CD4-positive, alpha-beta T cell treated with Interleukin-10 for 1 hour (primary cell): ENCODE data around the gene PGBD5.
"Not testable (repeated sequence)": the region's sequence is repeated elsewhere in the genome, so short reads cannot be mapped to it uniquely, and the experiment has no call there.

Experiments
- DNase-seq: peaks from one replicate; pipeline ENCODE4 v3.0.0-alpha.2; 2020

Gene PGBD5

DNA sequence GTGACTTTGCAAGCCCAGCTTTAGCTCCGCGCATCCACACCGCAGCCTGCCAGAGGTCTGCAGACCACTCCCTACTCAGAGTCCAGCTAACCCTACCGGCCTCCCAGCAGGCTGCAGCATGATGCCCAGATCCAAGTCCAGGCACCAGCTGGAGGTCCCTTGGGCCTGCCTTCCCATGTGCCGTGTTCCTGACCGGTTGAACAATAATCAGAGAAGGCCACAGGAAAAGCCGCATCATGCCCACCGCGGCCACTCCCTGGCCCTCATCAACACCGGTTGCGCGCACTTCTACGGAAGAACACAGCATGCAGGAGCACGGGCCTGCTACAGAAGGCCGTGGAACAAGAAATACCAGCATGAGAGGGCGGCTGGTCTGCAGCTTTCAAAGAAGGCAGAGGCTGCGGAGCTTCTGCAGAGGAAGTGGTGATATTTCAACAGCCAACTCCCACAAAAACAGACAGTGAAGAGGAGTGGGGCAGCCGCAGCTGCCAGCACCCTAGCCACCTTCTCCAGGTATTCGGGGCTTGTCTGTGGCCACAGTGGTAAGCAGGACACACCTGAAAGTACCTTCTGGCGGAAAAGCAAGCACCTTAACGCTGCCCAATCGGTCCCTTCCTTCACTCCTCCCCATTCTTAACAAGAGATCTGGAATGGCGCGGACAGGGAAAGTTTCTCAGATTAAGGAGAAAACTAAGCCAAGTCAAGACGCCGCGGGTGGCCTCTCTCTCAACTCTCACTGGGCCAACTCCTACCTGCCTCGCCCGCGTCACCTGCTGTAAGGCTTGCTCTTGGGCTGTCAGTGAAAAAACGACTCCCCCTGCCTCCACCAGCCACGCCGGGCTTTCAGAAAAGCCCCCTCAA is 1.5 kb downstream of the PGBD5 start:
- DNase-seq = no peak

DNA sequence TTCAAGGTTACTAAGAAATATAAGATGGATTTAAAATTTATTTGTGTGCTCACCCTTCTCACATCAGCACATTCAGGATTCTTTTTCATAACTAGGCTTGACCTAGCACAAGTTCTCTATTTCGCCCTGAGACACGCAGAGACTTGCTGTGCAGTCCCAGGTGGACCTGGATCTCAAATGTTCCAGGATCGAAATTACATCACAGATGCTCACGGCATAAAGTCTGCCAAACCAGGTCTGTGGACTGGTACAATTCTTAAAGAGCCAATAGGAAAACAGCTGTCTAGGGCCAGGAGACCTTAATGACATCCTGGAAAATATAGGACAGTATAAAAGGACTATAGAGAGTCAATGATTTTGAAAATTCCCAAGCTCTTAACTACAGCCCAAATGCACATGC is 2.2 kb downstream of the PGBD5 start:
- no peak for DNase-seq

DNA sequence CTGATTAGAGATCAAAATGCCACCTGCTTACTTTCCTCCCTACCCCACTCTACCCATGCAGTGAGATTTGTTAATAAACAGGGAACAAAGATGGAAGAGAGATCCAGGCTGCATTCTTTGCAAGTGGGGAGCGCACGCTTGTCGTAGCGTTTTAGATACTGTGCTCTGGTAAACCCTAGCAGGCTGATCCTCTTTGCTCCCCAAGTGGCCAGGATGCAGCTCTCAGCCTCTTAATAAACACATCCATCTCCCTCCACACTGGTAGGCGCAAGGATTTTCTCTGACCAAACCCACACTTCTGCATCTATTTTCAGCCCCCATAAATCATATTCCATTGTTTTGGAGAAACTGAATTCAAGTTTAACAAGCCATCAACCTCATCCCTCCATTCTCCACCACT is 2.9 kb downstream of the PGBD5 start:
- DNase-seq = no peak

DNA sequence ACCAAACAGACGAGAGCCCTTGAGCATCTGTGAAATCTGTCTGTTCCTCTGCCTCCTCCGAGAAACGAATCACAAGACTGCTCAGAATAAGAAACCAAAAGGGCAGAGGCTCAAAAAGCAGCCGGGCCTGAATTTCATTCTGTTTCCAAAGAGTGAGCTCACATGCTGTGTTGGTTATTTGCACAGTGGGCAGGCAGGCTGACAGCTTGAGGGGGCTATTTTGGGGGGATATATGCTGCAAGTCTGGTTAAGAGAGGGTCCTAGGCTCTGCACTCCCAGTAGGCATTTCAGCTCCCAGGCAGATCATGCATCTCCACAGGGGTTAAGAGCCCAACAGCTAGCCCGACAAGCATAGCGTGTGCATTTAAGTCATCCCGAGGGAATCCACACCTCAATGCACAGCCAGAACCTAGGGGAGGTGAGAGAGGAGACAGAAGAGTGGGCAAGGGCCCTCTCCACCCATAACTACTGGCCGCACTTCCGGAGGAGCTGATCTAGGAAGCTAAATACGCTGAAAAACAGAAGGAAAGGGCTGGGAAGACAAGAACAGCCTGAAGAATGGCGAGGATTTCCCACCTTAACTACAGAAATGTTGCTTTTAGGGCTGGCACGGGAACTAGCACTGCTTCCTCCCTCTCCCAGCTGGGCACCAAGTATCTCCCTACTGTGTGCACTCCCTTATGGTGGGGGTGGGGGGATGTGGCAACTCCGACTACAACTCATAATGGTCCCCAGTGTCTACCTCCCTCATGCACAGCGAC is 3.7 kb downstream of the PGBD5 start:
- no peak for DNase-seq

DNA sequence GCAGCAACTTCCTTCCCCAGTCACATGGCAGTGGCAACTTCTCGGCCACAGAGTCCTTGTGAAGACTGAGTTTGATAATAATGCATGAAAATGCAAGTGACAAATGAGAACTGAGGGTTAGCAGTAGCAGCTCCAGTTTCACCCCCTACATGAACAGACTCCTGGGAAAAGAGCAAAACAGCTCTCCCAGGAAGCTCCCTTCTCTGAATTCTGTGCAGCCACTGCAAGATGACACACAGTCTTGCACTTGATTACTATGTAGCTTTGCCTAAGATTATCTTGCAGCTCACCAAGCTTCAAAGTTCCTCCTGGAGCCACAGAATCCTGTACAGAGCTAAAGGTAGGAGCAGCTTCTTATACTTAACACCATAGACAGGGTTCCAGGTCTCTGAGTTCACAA is 4.7 kb downstream of the PGBD5 start:
- DNase-seq = no peak

DNA sequence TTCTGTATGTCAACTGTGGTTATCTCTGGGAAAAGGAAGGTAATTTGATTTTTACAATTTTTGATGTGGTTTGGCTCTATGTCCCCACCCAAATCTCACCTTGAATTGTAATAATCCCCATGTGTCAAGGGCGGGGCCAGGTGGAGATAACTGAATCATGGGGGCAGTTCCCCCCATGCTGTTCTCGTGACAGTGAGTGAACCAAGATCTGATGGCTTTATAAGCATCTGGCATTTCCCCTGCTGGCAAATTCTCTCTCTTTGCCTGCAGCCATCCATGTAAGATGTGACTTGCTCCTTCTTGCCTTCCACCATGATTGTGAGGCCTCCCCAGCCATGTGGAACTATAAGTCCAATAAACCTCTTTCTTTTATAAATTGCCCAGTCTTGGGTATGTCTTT is 5.8 kb downstream of the PGBD5 start:
- not testable (repeated sequence) for DNase-seq

DNA sequence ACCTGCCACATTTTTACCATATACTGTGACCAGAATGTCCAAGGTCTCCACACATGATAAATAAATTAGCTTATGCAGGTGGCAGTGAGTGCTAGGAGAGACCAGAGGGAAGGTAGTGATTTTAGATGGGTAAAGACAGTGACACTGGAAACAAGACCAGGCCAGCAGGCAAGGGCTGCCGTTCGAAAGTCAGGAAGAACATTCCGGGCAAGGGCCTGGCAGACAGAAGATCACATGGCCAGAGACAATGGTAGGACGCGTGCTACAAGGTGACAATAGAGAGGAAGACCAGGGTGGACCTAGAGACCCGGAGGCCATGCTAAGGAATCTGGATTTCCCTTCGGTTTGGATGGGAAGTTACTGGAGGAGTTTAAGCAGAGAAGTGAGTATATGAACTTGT is 9.7 kb downstream of the PGBD5 start:
- DNase-seq = no peak

DNA sequence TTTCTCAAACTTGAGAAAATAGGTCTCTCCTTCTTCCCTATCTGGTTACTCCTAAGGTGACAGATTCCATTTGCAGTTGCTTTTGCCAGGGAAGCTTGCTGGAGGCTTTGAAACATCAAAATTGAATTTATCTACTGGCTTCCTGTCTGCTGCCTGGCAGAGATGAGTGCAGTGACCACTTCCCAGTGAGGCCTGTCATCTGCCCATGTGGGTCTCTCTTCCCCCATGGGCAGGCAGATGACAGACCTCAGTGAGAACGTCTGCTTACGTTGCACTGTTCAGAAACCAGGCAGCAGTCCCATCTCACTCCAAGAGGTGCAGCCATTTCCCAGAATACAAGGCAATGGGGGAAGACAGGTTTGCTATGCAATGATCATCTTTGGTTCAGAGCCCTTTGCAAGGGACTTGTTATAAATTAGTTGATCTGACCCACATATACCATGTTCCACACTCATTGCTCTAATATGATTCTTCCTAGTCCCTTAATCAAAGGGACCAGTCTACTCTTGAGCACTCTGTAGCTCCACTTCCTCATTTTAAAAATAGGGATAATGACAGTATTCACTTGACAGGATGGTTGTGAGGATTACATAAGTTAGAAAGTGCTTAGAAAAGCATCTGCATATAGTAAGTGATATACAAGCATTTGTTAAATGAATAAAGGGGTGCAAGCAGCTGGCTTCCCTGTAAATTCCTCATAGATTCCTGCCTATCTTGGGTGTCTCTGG is 10.6 kb downstream of the PGBD5 start:
- no peak for DNase-seq

DNA sequence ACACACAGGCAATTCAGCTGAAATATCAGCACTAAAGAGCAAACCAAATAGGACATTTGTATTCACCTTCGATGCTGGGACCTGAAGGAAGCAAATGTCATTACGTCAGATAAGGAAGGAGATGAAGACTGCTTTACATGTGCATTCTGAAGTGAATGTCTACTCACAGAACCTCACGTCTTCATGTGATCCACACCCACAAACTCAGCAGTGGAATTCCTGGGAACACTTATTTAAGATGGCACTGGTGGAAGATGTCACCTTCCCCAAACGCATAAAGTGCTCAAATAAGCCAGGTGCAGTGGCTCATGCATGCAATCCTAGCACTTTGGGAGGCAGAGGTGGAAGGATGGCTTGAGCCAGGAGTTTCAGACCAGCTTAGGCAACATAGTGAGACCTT is 11.4 kb downstream of the PGBD5 start:
- DNase-seq = no peak

DNA sequence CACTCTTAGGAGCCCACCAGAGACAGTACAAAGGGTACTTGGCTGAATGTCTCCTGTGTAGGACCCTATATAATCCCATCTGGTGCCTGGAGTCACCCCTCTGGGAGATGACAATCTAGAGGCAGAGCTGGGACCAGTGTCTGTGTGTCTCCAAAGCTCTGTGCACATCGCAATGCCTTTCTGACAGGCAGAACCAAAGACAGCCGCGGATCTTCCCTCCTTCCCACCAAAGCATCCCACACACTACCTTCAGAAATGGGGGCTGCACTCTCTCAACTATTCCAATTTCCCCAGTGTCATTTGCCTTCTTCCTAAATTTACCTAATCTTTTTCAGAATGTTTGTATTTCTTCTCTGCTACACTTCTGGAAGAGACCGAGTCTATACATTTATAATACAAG is 12.0 kb downstream of the PGBD5 start:
- DNase-seq = no peak

DNA sequence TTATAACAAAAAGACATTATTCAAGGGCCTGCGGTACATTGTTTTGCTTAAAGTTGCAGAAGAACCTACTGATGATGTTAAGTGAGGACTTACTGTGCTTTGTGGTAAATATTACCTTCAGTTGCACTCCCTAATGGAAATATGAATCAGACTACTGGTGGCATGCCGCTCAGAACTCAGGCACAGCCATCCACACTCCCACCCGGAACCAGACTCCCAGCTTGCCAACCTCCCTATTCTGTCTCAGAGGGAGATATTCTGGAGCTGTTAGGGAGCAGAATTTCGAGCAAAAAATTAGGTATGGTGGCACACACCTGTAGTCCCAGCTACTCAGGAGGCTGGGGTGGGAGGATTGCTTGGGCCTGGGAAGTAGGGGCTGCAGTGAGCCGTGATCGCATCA is 13.1 kb downstream of the PGBD5 start:
- no peak for DNase-seq

DNA sequence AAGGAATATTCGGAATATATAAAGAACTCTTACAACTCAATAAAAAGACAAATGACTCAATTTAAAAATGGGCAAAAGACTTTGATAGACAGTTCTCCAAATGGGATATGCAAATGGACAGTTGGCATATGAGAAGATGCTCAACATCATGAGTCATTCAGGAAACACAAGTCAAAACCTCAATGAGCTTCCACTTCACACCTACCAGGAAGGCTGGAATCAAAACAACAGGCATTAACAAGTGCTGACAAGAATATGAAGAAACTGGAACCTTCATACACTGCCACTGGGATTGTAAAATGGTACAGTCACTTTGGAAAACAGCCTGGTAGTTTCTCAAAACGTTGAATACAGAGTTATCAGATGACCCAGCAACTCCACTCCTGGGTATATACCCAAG is 17.2 kb downstream of the PGBD5 start:
- no peak for DNase-seq

DNA sequence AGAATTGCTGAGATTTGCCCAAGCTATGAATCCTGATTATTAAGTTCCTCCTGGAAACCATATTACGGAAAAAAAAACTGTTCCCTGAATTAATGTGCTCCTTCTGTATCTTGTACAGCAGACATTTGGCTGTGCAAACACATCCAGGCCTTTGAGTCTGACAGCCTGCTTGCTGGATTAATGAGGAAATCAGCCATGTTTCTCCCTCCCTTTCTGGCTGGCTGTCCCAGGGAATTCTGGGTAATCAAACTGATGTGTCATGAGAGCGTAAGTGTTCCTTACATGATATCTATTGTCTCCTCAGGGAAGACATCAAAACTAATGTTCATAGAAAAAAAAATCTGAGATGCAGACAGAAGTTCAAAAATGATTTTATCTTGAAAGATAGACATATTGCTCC is 18.8 kb downstream of the PGBD5 start:
- no peak for DNase-seq

DNA sequence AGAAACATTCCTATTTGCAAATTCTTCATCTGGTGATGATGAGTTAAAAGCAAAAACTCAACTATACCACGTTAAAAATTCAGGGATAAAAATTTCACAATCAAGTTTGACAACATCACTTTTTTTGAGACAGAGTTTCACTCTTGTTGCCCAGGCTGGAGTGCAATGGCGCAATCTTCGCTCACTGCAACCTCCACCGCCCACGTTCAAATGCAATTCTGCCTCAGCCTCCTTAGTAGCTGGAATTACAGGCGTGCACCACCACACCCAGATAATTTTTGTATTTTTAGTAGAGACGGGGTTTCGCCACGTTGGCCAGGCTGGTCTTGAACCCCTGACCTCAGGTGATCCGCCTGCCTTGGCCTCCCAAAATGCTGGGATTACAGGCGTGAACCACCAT is 19.4 kb downstream of the PGBD5 start:
- not testable (repeated sequence) for DNase-seq

DNA sequence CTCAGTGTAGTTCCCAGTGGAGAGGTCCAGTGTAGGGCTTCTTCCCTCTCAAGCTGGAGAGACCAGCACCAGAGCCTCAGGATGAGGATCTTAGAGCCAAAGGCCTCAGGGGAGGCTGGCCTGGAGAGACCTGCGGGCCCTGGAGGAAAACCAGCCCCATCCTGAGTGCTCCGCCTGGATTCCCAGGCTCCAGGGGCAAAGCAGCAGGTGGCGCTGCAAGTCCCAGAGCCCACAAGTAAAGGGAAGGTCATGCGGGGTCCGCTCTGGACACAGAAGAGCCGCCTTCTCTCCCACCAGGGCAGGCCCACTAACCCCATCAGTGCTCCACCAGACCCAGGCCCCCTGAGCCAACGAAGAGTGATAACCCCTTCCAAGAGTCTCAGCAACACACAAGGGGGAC is 22.7 kb downstream of the PGBD5 start:
- DNase-seq = no peak

DNA sequence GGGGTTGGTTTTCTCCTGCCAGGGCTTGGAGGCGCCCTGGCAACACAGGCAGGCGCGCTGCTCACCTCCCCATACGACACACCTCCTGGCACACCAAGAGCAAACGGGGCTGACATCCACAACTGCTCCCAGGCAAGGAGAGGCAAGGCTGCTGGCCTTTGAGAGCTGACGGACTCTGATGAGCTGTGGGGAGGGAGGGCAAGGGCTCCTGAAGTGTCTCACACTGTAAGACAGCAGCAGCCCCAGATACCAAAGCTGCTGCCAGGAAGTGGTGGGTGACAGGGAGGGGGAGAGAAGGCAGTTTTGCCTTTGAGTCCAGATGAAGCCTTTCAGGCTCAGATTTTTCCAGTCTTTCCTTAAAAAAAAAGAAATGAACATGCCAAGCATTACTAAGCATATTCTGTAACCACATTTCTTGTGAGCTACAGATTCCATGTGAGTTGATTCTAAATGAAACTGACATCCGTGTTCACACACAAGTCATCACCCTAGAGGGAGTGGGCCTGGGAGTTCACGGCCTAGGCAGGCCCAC is 24.3 kb downstream of the PGBD5 start:
- DNase-seq = no peak

DNA sequence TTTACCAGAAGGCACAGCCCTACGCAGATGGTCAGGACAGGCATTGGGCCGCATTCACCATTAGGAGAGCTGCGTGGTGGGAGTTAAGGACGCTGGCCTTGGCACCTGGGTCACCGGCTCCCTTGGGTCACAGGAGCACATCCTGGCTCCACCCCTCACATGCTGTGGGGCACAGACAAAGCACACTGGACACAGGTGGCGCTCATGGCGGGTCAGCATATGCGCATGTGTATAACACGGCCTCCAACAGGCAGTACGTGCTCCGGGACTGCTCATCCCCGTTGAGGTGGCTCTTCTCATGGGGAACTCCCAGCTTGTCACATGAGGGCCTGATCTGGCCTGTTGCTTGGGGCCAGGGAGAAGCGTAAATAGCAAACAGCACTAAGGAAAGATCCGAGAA is 25.0 kb downstream of the PGBD5 start:
- DNase-seq = no peak

DNA sequence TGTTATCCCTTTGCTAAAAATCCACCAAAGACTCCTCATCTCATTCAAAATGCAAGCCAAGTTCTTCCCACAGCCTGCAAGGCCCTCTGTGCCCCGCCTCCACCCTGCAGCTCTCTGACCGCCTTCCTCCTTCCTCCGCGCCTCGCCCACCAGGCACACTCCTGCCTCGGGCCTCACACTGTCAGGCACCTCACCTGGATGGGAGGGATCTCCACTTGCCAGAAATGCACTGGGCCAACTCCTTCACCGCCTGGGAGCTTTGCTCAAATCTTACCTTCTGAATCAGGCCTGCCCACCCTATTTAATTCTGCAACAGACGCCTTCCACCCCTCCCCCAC is 26.2 kb downstream of the PGBD5 start:
- DNase-seq = no peak

DNA sequence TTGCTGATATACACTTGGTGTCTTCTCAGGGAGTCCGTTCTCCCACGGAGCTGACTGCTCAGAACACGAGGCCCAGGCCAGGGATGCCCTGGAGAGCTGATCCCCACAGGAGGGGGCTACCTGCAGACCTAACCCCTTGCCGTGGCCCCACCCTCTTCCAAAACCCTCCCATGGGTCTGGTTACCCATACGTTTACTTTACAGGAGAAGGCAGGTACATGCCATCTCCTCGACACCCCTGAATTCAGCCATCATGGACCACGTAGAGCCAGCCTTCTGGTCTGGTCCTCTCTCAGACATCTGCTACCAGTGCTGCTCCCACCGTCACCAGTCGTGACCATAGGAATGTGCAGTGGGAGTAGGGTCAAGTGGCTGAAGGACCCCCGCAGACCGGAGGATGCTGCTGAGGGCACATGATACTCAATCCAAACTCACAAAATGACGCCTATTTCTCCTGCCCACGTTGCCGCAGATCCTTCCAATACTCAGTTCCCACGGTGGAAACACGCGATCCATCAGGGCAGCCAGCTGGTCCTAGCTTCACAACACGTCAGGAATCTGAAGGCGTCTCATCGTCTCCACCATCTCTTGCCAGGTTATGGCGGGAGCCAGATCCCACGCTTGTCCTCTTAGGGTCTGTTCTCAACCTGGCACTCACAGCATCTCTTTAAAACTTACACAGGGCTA is 26.7 kb downstream of the PGBD5 start:
- no peak for DNase-seq

DNA sequence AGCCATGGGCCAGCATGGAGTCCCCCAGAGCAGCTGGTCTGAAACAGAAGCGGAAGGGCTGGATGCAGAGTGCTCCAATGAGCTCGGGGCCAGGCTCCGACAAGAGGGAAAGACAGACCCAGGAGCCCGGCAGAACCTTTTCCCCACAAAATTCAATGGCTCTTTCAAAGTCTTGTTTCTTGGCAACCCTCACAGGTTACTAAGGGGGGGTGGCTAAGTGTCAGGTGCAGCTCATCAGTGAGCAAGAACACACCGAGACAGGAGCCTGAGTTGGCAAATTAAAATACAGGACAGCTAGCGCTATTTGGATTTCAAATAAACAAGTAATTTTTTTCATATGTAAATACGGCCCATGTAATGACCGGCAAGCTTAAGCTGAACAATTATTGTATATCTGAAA is 27.3 kb downstream of the PGBD5 start:
- no peak for DNase-seq

DNA sequence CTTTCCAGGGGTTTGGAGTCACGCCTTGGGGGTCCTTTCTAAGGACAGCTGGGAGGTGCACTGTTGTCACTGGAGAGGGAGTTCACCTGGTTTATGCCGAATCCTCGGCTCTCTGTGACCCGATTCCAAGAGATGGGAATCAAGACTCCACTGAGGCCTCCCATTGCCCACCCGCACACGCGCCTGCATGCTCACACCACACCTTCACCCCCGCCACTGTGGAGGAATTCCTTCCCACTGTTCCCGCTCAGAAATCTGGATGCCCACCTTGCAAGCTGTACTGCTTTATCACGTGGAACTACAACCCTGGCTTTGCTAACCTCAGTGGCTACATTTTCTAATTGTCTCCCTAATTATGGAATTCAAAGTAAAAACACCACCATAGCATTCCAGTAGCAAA is 29.2 kb downstream of the PGBD5 start:
- DNase-seq = no peak

DNA sequence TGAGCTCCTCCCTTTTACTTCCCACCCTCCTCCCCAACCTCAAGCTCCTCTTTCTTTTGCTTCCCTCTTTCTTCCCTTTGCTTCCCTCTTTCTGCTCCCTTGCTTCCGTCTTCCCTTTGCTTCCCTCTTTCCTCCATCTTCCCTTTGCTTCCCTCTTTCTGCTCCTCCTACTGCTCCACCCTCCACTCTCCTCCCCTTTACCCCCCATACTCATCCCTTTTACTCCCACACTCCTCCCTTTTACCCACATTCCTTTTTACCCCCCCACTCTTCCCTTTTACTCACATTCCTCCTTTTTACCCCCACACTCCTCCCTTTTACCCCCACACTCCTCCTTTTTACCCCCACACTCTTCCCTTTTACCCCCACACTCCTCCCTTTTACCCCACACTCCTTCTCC is 30.2 kb downstream of the PGBD5 start:
- DNase-seq = no peak

DNA sequence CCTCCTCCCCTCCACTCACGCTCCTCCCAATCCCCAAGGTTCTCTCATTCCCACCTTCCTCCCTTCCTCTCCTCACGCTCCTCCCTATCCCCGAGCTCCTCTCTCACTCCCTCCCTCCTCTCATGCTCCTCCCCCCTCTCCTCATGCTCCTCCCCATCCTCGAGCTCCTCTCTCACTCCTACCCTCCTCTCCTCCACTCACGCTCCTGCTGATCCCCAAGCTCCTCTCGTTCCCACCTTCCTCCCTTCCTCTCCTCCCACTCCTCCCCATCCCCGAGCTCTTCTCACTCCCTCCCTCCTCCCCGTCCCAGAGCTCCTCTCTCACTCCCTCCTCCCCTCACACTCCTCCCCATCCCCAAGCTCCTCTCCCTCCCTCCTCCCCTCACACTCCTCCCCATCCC is 31.4 kb downstream of the PGBD5 start:
- no peak for DNase-seq
